Stimulated activated CD4-positive, alpha-beta T cell treated with anti-CD3 and anti-CD28 coated beads, Interleukin-1b, Interleukin-23, amount 100 ng/mL, for 4 hours (primary cell): Measurements from ENCODE around the gene GNA14.
"Not testable (repeated sequence)": the region's sequence is repeated elsewhere in the genome, so short reads cannot be mapped to it uniquely, and the experiment has no call there.

Source experiments
- DNase-seq, 2 donors: peaks; one replicate each; pipeline ENCODE4 v3.0.0-alpha.2; 2020; ENCODE audit warnings: low read depth in 2 of 2

Gene GNA14

DNA sequence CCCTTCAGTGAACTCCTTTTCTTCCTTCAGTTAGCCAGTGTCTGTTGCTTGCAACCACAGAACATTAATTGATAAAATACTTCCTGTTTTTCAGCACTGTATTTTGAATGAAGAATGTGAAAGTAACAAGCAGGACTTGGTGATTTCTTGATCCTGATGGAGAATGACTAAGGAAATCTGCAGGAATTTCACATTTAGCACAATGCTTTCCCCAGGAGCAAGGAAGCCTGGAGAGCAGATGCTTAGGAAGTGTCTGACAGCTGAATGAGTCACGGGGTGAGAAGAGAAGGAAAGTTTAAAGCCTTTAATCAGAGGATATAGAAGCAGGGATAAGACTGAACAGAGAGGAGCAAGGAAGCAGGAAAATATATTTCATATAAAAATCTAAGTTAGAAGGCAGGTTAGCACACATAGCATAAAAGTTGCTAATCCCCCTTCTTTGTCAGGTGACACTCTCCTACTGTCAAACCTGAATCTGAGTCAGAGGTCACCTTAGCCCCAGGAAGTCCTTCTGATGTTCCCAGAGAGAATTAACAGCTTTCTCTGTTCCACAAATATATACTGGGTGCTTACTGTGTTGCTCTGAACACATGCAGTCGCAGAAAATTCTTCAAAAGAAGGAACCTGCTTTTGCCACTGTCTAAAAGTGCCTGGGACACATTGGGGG is 59.7 kb downstream of the GNA14 start:
- no peak for DNase-seq

DNA sequence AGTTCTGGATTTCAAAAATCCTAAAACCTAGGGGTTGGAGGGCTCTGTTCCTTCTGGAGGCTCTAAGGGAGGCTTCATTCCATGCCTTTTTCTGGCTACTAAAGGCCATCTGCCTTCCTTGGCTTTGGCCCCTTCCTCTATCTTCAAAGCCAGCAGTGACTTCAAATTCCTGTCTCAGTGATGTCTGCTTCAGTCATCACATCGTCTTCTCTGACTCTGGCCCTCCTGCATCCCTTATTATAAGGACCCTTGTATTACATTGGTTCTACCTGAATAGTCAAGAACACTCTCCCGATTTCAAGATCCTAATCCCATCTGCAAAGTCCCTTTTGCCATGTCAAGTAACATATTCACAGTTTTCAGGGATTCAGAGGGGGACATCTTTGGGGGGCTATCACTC is 60.3 kb downstream of the GNA14 start:
- no peak for DNase-seq

DNA sequence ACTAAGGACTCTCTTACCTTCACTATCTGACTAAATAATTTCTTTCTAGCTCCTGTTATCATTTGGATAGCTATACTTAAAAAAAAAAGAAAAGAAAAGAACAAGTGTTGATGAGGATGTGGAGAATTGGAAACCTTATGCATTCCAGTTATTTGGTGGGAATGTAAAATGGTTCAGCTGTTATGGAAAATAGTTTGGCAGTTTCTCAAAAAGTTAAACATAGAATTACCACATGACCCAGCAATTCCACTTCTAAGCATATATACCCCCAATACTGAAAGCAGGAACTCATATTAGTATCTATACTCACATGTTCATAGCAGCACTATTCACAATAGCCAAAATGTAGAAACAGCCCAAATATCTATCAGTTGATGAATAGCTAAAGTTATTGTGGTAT is 61.1 kb downstream of the GNA14 start:
- no peak for DNase-seq

DNA sequence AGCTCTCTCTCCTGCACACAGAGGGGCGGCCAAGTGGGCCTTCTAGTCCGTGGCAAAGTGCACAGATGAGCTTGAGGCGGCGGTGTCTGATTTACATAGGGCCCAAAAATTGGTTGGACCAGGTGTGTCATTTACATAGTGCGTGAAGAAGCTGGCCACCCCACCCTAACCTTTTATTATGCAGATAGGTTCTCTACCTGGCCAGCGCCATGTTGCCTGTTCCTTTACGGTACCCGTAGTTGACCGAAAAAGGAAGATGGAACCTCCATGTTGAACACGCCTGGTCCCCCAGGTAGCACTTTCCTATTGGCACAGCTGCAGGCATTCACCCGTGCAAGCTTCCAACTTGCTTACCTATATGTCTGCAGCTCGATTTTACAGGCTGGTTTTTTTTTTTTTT is 61.5 kb downstream of the GNA14 start:
- no peak for DNase-seq

DNA sequence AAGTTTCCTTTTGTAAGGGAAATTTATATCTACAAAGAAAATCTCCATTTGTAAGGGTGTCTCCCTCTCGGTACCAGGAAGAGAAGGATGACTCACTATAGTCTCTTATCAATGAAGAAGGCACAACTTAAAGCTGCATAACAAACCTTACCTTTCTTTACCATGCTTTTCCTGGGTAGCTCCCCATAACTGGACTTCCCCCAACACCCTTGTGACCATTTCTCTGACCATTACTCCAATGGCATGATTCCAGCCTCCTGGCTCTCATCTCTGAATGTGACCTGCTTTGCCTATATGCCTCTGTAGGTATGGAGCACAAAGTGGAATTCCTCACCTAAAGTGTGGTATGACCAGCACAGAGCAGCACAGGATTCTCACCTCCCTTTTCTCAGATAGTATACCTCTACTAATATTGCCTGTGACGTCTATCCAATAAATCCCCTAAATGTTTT is 62.8 kb downstream of the GNA14 start:
- no peak for DNase-seq

DNA sequence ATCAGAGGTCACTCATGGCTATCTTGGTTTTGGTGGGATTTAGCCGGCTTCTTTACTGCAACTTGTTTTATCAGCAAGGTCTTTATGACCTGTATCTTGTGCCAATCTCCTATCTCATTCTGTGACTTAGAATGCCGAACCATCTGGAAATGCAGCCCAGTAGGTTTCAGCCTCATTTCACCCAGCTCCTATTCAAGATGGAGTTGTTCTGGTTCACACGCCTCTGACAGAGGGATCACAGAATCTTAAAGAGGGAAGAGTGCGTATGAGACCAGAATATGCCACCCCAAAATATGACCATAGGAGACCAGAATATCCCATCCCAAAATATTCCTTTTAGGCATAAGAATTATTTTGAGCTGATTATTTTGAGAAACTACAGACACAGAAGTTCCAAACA is 63.2 kb downstream of the GNA14 start:
- DNase-seq = not testable (repeated sequence)

DNA sequence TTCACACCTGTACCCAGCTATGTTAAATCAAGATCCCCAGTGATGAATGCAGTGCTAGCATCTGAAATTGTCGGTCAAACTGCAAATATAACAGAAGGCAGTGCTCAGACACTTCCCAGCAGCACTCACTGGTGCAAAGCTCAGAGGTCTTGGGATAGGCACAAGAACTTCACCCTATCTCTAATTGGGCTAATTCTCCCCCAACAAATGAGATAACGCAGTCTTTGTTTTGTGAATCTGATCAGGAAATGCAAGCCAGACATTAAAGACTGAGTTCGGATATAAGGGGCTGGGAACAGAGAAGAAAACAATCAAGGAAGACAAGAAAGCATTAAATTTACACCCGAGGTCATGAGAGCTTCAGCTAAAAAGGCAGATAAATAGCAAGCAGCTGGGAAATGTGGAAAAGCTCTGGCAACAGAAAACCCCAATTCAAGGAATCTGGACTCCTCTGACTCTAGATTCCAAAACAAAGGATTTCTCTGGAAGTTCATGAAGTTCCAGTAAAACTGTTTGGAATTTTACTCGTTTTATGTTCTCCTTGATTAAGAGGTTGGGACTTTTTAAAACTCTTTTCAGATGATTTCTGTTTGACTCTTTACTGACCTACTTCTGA is 65.1 kb downstream of the GNA14 start:
- no peak for DNase-seq

DNA sequence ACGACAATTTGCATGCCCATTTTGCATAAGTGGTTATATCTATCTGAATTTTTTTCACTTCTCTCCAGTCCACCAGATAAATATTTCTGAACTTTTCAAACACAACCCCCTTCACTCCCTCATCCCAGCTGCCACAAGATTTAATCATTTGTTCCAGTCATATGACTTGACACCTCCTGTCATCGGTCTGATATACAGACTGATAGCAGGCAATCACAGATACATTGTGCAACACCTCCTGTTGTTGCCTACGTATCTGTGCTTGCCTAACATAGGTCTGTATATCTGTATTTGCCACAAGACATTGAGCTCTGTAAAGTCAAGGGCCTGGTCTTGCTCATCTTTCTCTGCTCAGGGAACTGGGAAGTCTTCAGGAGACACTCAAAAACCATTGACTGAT is 65.6 kb downstream of the GNA14 start:
- no peak for DNase-seq

DNA sequence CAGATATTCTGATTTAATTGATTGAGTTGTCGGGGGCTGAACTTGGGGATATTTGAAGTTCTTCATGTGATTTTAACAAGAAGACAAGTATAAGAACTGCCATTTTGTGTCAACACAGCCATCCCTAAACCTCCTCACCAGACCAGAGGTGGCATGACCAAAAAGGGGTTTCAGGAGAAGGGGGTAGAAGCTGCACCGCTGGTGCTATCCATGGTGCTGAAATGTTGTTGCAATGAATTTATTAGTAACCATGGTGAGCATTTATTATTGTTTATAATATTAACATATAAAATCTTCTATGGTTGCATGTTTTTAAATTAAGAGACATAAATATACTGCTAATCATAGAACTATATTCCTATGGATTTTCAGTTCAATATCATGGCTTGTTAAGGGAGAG is 72.3 kb downstream of the GNA14 start:
- DNase-seq = no peak

DNA sequence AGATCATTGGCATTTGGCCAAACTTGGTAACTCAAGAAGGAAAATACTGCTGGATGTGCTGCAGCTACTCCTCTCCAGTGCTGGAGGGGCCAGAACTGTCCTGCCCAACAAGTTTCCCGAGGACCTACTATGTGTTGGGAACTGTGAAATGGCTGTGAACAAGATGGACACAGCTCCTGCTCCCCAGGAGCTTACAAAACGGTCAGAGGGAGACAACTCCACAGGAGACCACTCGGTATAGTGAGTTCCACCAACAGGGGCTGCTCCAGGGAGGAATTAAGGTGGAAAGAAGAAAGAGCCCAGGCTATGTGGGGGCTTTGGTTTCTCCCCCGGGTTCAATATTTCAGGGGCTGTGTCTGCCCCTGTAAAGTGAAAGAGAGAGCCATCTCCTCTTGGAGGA is 78.8 kb downstream of the GNA14 start:
- DNase-seq = no peak

DNA sequence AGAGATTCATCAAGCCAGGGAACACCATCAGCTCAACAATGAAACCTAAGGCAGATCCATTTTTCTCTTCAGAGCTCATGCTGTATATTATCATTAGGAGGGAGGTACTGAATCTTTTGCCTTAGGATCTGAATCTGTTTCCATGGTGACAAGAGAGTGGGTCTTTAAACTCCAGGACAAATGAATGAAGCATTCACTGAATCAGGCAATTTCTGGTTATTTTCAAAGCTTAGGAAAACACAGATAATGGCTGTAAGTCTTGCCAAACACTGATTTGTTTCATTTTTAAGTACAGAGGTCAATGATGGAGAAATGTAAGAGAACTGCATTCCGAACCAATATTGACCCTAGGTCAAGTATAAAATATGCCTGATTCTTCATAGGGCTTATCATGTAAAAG is 84.9 kb downstream of the GNA14 start:
- DNase-seq = no peak

DNA sequence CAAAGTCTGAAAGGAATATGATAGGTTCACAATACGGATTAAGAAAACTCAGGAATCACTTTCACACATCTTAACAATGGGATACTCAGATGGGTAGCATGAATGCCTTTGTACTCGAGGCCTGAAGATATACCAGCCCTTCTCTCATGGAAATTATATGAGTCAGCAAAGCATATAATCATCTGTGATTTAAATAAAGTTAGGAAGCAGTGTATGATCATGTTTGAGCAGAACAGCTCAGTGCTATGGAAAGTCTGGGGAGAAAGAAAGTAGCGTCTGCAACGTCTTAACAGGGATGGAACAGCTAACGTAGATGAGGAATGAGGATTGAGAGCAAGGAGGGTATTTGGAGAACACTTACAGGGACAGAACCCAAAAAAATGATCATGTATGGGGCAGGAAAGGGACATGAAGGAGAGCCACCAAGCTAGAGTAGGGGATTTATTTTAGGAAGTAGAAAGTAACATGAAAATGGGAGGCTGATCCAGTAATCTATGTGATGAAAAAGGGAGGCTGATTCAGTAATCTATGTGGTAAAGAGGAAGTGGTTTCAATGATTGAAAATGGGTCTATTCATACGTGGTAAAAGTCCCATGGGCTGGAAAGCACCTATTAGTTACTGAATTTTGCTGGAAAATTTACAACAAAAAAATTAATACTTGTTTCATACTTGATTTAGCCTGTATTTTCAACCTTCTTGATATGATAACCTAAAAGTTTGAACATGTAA is 85.9 kb downstream of the GNA14 start:
- DNase-seq = no peak

DNA sequence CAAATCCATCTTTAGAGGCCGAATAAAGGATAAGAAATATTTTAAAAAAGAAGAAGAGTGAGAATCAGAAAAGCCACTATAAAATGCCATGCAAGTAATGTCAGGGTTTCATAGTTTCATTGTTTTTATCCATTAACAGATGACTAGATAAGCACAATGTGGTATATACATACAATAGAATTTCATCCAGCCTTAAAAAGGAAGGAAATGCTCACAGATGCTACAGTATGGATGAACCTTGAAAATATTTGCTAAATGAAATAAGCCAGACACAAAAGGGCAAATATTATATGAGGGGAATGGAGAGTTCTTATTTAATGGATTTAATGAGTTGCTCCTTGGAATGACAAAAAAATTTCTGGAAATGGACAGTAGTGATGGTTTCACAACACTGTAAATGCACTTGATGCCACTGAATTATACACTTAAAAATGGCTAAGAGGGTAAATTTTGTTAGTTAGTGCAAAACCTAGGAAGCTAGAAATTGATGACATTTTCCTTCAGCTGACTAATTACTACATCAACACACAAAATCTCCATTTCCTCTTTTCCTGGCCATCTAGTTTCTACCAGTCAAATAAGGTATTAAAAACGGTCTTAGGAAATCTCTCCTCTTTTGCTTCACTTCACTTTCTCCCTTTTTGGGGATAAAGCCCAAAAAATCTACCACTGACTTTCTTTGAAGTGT is 86.6 kb downstream of the GNA14 start:
- no peak for DNase-seq

DNA sequence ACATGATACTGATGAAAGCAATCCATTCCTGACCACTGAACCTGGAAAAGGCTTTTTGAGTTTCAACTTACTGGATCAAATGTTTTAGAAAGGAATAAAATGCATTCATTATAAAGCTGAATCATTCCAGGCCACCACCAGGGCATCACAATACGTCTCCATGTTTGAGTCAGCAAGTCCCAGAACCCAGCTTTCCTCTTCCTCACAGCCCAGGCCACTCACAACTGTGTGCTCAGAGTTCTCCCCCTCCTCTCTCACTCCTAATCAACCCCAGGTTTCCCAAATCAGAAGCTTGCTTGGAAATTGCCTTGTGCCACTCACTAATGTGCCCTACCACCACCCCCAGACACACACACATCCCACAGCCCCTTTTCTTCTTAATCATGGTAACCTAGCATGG is 91.7 kb downstream of the GNA14 start:
- no peak for DNase-seq

DNA sequence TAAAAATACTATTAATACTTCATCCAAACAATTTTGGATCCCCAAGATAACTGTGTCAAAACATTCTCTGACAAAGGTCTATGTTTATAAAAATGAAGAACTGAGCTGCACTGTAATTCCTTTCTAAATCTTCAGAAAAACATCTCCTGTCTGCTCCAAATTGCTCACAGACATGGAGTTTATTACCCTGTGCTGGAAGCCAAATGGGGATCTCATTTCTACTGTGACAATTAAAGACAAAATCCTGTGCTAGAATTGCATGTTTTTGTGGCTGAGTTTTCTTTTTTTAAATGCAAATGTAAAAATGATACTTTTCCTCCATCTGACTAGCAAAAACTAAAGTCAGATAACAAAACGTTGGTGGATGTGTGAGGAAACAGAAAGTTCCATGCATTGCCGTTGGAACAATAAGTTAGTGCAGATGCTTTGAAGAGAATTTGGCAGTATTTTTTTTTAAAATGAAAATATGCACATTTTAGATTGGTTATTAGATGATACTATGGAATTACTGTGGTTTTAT is 93.5 kb downstream of the GNA14 start:
- DNase-seq = no peak

DNA sequence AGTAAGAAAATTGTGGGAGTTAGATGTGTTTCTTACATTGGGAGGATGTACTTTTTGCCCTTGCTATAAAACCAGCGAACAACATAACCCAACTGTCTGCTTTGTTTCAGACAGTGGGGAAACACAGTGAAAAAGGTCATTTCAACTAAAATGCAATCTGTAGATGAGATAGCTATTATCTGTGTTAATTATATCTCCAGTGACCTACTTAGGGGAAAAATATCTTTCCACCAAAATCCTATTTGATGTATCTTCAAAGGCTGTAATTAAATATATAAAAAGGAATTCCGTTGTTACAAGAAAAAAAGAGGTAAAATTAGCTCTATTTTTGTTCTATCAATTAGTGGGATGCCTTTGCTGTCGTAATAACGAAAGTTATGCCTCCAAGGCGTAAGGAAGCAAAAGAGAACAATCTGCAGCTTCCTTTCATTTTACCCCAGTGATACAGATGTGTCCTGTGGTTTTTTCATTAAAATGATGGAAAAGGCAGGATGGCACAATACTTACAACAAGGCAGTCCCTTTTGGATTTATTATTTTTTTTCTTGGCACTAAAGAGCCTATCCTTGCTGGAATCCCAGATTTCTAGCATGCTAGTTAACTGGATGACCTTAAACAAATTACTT is 100.9 kb downstream of the GNA14 start:
- no peak for DNase-seq

DNA sequence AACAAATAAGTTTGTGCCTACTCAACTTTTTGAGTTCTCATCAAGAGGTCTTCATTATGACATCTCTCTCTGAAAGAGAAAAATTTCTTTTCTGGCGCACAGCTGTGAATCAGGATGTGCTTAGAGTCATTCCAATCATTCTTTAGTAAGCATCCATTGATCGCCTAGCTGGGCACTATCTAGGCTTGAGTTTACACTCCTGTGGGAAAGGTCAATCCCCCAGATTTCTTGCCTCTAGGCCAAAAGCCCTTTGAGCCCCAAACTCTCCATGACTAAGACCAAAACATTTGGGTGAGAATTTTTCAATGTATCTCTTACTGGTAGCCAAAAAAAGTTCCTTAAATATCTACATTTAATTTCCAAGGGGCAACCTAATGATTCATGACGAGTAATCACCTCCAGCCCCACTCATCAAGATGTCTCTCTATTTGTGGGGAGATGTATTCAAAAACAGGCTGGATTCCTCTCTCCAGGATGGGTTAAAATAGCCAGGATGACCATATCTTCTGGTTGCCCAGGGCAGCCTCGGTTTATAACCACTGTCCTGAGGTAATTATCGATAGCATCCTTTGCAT is 101.7 kb downstream of the GNA14 start:
- no peak for DNase-seq

DNA sequence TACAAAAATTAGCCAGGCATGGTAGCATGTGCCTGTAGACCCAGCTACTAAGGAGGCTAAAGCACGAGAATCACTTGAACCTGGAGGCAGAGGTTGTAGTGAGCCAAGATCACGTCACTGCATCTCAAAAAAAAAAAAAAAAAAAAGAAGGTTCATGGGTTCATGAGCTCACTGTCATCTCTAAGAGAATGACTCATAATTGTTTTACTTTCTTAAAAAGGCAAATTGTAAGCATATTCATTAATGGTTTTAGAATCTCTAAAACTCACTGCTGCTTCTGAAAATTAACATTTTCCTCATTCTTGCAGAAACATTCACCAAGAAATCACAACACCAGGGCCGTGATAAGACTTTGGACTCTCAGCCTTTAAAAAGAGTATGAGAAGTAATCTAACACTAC is 103.6 kb downstream of the GNA14 start:
- DNase-seq = no peak

DNA sequence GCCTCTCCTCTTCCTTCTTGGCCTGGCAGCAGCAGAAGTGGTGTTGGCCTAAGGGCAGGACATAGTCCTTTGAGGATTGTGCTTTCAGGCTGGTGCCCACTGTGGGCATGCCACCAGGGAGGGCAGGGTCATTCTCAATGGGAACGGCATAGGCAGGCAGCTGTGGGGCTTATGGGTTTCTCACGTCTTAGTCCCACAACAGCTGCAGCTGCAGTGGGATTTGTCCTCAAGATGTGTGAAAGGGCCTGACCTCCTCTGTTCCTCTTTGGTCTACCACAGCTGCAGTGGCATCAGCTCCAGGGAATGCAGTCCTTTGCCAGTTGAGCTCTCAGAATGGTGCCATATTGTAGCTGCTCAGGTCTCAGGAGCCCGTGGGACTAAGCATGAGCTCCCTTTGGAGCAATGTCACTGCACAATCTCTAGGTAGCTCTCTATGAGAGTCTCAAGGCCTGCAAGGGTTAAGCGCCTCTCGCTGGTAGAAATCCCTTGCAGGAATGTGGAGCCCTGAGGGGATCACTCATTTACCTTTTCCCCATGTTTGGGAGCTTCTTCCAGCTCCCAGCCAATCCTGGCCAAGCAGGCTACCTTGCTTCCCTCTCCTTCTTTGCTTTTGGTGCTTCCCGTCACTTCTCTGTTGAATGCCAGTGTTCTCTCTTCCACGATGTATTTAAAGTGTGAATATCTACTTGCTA is 104.8 kb downstream of the GNA14 start:
- DNase-seq = no peak

DNA sequence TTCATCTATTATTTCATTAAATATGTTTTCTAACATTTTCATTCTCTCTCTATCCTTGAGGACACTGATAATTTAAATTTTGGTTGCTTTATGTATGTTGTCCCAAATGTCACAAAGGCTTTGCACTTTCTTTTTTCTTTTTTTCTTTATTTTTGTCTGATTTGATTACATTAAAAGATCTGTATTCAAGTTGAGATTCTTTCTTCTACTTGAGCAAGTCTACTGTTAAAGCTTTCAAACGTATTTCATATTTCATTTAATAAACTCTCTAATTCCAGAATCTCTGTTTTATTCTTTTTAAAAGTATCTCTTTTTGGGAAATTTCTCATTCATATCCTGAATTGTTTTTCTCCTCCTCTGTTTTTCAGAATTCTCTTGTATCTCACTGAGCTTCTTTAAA is 106.5 kb downstream of the GNA14 start:
- DNase-seq = no peak

DNA sequence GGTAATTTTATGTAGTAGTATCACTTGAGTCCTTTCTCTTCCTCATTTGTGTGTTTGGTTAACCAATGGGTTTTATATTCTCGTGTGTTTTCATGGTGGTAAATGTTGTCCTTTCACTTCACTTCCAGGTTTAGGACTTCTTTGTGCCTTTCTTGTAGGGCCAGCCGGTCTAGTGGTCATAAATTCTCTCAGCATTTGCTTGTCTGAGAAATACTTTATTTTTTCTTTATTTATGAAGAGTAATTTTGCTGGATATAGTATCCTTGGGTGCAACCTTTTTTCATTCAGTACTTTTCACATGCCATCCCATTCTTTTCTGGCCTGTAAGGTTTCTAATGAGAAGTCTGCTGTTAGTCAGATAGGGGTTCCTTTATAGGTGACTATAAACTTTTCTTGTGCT is 107.1 kb downstream of the GNA14 start:
- DNase-seq = no peak
